Measurements from ENCODE around the gene GRID1. TPM values are rescaled to one million over a fixed set of nuclear protein-coding genes. Genes with fewer than 3 reads are reported as not detected.

GRID1 gene
- polyA plus RNA-seq, 1 of the 3 experiments (the other 2 are of a cell fraction), result 0.13 TPM

- Histone ChIP-seq H3K4me1 (ENCODE audit: control insufficient read depth in 1 of 2, insufficient read depth in 2 of 2, low read depth in 1 of 2, low read length in 1 of 2) (no peaks in the 10 kb centered on the region), H3K4me2 (no peak overlapping the region), H4K20me1 (ENCODE audit: insufficient read depth) (no peaks in the 10 kb centered on the region), H3K9me2 (no peaks in the 10 kb centered on the region), H2AFZ (ENCODE audit: low read depth) (no peak overlapping the region), H3K27ac (ENCODE audit: low read depth in 2 of 2, low read length in 1 of 2) (no peak overlapping the region), H3K4me3 (ENCODE audit: low read depth in 2 of 2, low read length in 1 of 2) (no peak overlapping the region), H3K9me3 (no peaks in the 10 kb centered on the region), H3K36me3 (replicated peaks in 1 of 2; ENCODE audit: control insufficient read depth in 1 of 2, insufficient read depth in 2 of 2, low read length in 1 of 2) (no peaks in the 10 kb centered on the region), H3F3A (replicated peaks; ENCODE audit: insufficient read depth) (no peaks in the 10 kb centered on the region), H3K27me3 (ENCODE audit: insufficient read depth) (no peaks in the 10 kb centered on the region), H3K79me2 (ENCODE audit: insufficient read depth) (no peaks in the 10 kb centered on the region), H3K9ac (no peak overlapping the region)
- ChIA-PET POLR2A (no interaction called here), CTCF (interaction anchor here (1.9 kb wide), 1 partner anchor 10 kb away, joined by 5 read pairs; no protein-coding TSS in a partner anchor)
- no peak for TF ChIP-seq NRF1 (IDR thresholded peaks at IDR 0.05; ENCODE audit: low read depth, low read length)
- no peak for TF ChIP-seq GABPA (IDR thresholded peaks at IDR 0.05; ENCODE audit: low read depth)
- no peak for TF ChIP-seq RCOR1 (IDR thresholded peaks at IDR 0.05; ENCODE audit: low read length)
- no peak for TF ChIP-seq TCF12 (IDR thresholded peaks at IDR 0.05)
- TF ChIP-seq RFX5 (IDR thresholded peaks at IDR 0.05; ENCODE audit: low read length), result no peak
- no peak for TF ChIP-seq JUND (IDR thresholded peaks at IDR 0.05)
- no peak for TF ChIP-seq ELF1 (IDR thresholded peaks at IDR 0.05)
- no peak for TF ChIP-seq RXRA (IDR thresholded peaks at IDR 0.05; ENCODE audit: borderline replicate concordance, low read depth)
- no peak for TF ChIP-seq TAF1 (IDR thresholded peaks at IDR 0.05; ENCODE audit: borderline replicate concordance, low read depth, low read length)
- TF ChIP-seq FOXJ3 (CRISPR knock-in tag; IDR thresholded peaks at IDR 0.05), result no peak
- TF ChIP-seq, protein P1, sequence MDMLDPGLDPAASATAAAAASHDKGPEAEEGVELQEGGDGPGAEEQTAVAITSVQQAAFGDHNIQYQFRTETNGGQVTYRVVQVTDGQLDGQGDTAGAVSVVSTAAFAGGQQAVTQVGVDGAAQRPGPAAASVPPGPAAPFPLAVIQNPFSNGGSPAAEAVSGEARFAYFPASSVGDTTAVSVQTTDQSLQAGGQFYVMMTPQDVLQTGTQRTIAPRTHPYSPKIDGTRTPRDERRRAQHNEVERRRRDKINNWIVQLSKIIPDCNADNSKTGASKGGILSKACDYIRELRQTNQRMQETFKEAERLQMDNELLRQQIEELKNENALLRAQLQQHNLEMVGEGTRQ (IDR thresholded peaks at IDR 0.05; ENCODE audit: borderline replicate concordance, low read depth, low read length), result no peak
- TF ChIP-seq FOXM1 (IDR thresholded peaks at IDR 0.05; ENCODE audit: low read depth), result no peak
- TF ChIP-seq CTCF (IDR thresholded peaks at IDR 0.05), result no peak
- 31% methylated on average over 8 of the region's 8 CpGs for WGBS (ENCODE audit: low lambda C conversion rate)
- DNase-seq, result no peak
These were observed 201.5 kb downstream of the GRID1 start for GRCh38 chr10:86164960-86165630.

GRCh38 chr10:86164174-86164774, 202.3 kb downstream of the GRID1 start:
- no peak overlapping the region for H3K4me2 ChIP-seq
- 48% methylated on average over 5 of the region's 6 CpGs for WGBS (ENCODE audit: low lambda C conversion rate)
- H3K9ac ChIP-seq, result no peak overlapping the region
- no peaks in the 10 kb centered on the region for H3K79me2 ChIP-seq (ENCODE audit: insufficient read depth)
- no peaks in the 10 kb centered on the region for H3K9me2 ChIP-seq
- no peak overlapping the region for H2AFZ ChIP-seq (ENCODE audit: low read depth)
- H3K27ac ChIP-seq (ENCODE audit: low read depth in 2 of 2, low read length in 1 of 2), result no peak overlapping the region
- TF ChIP-seq CTCF (IDR thresholded peaks at IDR 0.05) (no peak), FOXJ3 (CRISPR knock-in tag; IDR thresholded peaks at IDR 0.05) (no peak), RFX5 (IDR thresholded peaks at IDR 0.05; ENCODE audit: low read length) (no peak), GABPA (IDR thresholded peaks at IDR 0.05; ENCODE audit: low read depth) (no peak), JUND (IDR thresholded peaks at IDR 0.05) (no peak), CHD2 (IDR thresholded peaks at IDR 0.05; ENCODE audit: low read length, partially characterized antibody) (no peak), IRF3 (IDR thresholded peaks at IDR 0.05; ENCODE audit: low read depth, low read length) (no peak), MEF2A (IDR thresholded peaks at IDR 0.05; ENCODE audit: borderline replicate concordance, low read depth) (no peak), SIN3A (IDR thresholded peaks at IDR 0.05; ENCODE audit: borderline replicate concordance, low read depth, low read length) (no peak), FOSL2 (IDR thresholded peaks at IDR 0.05; ENCODE audit: borderline replicate concordance, low read depth) (no peak)
- TF ChIP-seq, protein P2, sequence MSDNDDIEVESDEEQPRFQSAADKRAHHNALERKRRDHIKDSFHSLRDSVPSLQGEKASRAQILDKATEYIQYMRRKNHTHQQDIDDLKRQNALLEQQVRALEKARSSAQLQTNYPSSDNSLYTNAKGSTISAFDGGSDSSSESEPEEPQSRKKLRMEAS (IDR thresholded peaks at IDR 0.05; ENCODE audit: low read depth), result no peak
- H4K20me1 ChIP-seq (ENCODE audit: insufficient read depth), result no peaks in the 10 kb centered on the region
- H3K4me1 ChIP-seq (ENCODE audit: control insufficient read depth in 1 of 2, insufficient read depth in 2 of 2, low read depth in 1 of 2, low read length in 1 of 2), result no peaks in the 10 kb centered on the region
- no peaks in the 10 kb centered on the region for H3K27me3 ChIP-seq (ENCODE audit: insufficient read depth)
- DNase-seq, result no peak
- no peaks in the 10 kb centered on the region for H3K36me3 ChIP-seq (replicated peaks in 1 of 2; ENCODE audit: control insufficient read depth in 1 of 2, insufficient read depth in 2 of 2, low read length in 1 of 2)
- ChIA-PET CTCF (interaction anchor here (0.6 to 1.9 kb wide), 2 partner anchors 9 to 212 kb away, joined by 3 to 5 read pairs; no protein-coding TSS in a partner anchor), POLR2A (no interaction called here)
- H3K9me3 ChIP-seq, result no peaks in the 10 kb centered on the region
- H3F3A ChIP-seq (replicated peaks; ENCODE audit: insufficient read depth), result no peaks in the 10 kb centered on the region
- H3K4me3 ChIP-seq (ENCODE audit: low read depth in 2 of 2, low read length in 1 of 2), result no peak overlapping the region
